Activated naive CD8-positive, alpha-beta T cell treated with anti-CD3 and anti-CD28 coated beads, Interleukin-2, amount 10 ng/mL, durations not matched to agents 7 days and 5 days (primary cell): ENCODE results near the gene EPN3. TPM values are rescaled to one million over a fixed set of nuclear protein-coding genes. Genes with fewer than 3 reads are reported as not detected.

Source experiments
- ATAC-seq: fragments of 150-1000 bp; cut with Tn5 transposase; one replicate; pipeline ENCODE4 v1.10.0; 2021; ENCODE audit warnings: low read depth, moderate library complexity
- POLR2A ChIA-PET: fragments of 350-600 bp; sonication (Branson Sonifier 250); formaldehyde crosslinking; loops from one replicate; lab custom pipeline; 2021; ENCODE audit warnings: antibody characterized with exemption; lab: Charles Lee
- DNase-seq: peaks from one replicate; pipeline ENCODE4 v3.0.0; 2021
- H3K27ac Mint-ChIP-seq: one replicate; pipeline ENCODE4 v1.8.0; 2022; ENCODE audit warnings: mild to moderate bottlenecking, mixed read lengths
- H3K27me3 Mint-ChIP-seq: one replicate; pipeline ENCODE4 v1.8.0; 2022; ENCODE audit warnings: mild to moderate bottlenecking, moderate library complexity, mixed read lengths
- H3K36me3 Mint-ChIP-seq: one replicate; pipeline ENCODE4 v1.8.0; 2021; ENCODE audit warnings: mild to moderate bottlenecking, mixed read lengths
- H3K4me1 Mint-ChIP-seq: one replicate; pipeline ENCODE4 v1.8.0; 2021; ENCODE audit warnings: mixed read lengths
- H3K4me3 Mint-ChIP-seq: one replicate; pipeline ENCODE4 v1.8.0; 2022; ENCODE audit warnings: mild to moderate bottlenecking, moderate library complexity, mixed read lengths
- H3K9me3 Mint-ChIP-seq: one replicate; pipeline ENCODE4 v1.8.0; 2021; ENCODE audit warnings: mixed read lengths
- total RNA-seq, 2 experiments: library from RNA; stranded (reverse); gene quantifications; one replicate each; pipeline ENCODE4 v1.2.3, GENCODE V29; 2021

The EPN3 gene
- total RNA-seq, 2 experiments from 2014 or later, result not detected

GRCh38 chr17:50551433-50551815, 18.9 kb downstream of the EPN3 start:
- no peaks in the 10 kb centered on the region for H3K27me3 Mint-ChIP-seq
- ATAC-seq (no peak), DNase-seq (no peak)
- peaks cover 6% of the 10 kb centered on the region for H3K4me1 Mint-ChIP-seq
- H3K9me3 Mint-ChIP-seq, result no peaks in the 10 kb centered on the region
- POLR2A ChIA-PET, result no interaction called here
- no peak overlapping the region for H3K4me3 Mint-ChIP-seq
- H3K27ac Mint-ChIP-seq, result no peak overlapping the region
- no peaks in the 10 kb centered on the region for H3K36me3 Mint-ChIP-seq

GRCh38 chr17:50551884-50552283, 19.3 kb downstream of the EPN3 start:
- ATAC-seq, result no peak
- Mint-ChIP-seq H3K9me3 (no peaks in the 10 kb centered on the region), H3K27ac (no peak overlapping the region), H3K27me3 (no peaks in the 10 kb centered on the region), H3K4me1 (peaks cover 4% of the 10 kb centered on the region), H3K4me3 (no peak overlapping the region), H3K36me3 (no peaks in the 10 kb centered on the region)
- no peak for DNase-seq
- POLR2A ChIA-PET, result no interaction called here

GRCh38 chr17:50554201-50554600, 21.7 kb downstream of the EPN3 start:
- ATAC-seq, result no peak
- H3K36me3 Mint-ChIP-seq, result no peaks in the 10 kb centered on the region
- POLR2A ChIA-PET, result no interaction called here
- H3K27ac Mint-ChIP-seq, result no peak overlapping the region
- no peak for DNase-seq
- no peak overlapping the region for H3K4me3 Mint-ChIP-seq
- no peaks in the 10 kb centered on the region for H3K9me3 Mint-ChIP-seq
- H3K27me3 Mint-ChIP-seq, result peaks cover 21% of the 10 kb centered on the region
- peaks cover 1% of the 10 kb centered on the region for H3K4me1 Mint-ChIP-seq

GRCh38 chr17:50556803-50557202, 24.3 kb downstream of the EPN3 start:
- Mint-ChIP-seq H3K9me3 (no peaks in the 10 kb centered on the region), H3K27me3 (peaks cover 31% of the 10 kb centered on the region), H3K4me1 (peaks cover 7% of the 10 kb centered on the region), H3K27ac (no peak overlapping the region), H3K36me3 (no peaks in the 10 kb centered on the region), H3K4me3 (no peak overlapping the region)
- ATAC-seq (no peak), DNase-seq (no peak)
- POLR2A ChIA-PET, result no interaction called here

GRCh38 chr17:50557630-50558029, 25.1 kb downstream of the EPN3 start:
- Mint-ChIP-seq H3K4me3 (no peak overlapping the region), H3K4me1 (peaks cover 11% of the 10 kb centered on the region), H3K27me3 (peaks cover 38% of the 10 kb centered on the region), H3K36me3 (no peaks in the 10 kb centered on the region), H3K27ac (no peak overlapping the region), H3K9me3 (no peaks in the 10 kb centered on the region)
- ATAC-seq (no peak), DNase-seq (no peak)
- POLR2A ChIA-PET, result no interaction called here

GRCh38 chr17:50558091-50558490, 25.6 kb downstream of the EPN3 start:
- H3K4me1 Mint-ChIP-seq, result peaks cover 11% of the 10 kb centered on the region
- H3K27me3 Mint-ChIP-seq, result peaks cover 42% of the 10 kb centered on the region
- H3K36me3 Mint-ChIP-seq, result no peaks in the 10 kb centered on the region
- POLR2A ChIA-PET, result no interaction called here
- H3K27ac Mint-ChIP-seq, result no peak overlapping the region
- DNase-seq (no peak), ATAC-seq (no peak)
- no peak overlapping the region for H3K4me3 Mint-ChIP-seq
- H3K9me3 Mint-ChIP-seq, result no peaks in the 10 kb centered on the region

- ATAC-seq (no peak), DNase-seq (no peak)
- peaks cover 11% of the 10 kb centered on the region for H3K4me1 Mint-ChIP-seq
- peak overlapping the region; percentile 8 for H3K4me3 Mint-ChIP-seq
- no peaks in the 10 kb centered on the region for H3K9me3 Mint-ChIP-seq
- H3K27ac Mint-ChIP-seq, result no peak overlapping the region
- POLR2A ChIA-PET, result no interaction called here
- H3K27me3 Mint-ChIP-seq, result peaks cover 47% of the 10 kb centered on the region
- no peaks in the 10 kb centered on the region for H3K36me3 Mint-ChIP-seq
Observed at GRCh38 chr17:50558581-50558940, 26.0 kb downstream of the EPN3 start.

GRCh38 chr17:50558941-50559614, 26.5 kb downstream of the EPN3 start:
- peaks cover 11% of the 10 kb centered on the region for H3K4me1 Mint-ChIP-seq
- no peak overlapping the region for H3K27ac Mint-ChIP-seq
- POLR2A ChIA-PET, result interaction anchor here (2.0 kb wide), 1 partner anchor 17 kb away, joined by 10 read pairs; no protein-coding TSS in a partner anchor
- ATAC-seq, result no peak
- H3K27me3 Mint-ChIP-seq, result peaks cover 52% of the 10 kb centered on the region
- DNase-seq, result no peak
- no peaks in the 10 kb centered on the region for H3K9me3 Mint-ChIP-seq
- H3K4me3 Mint-ChIP-seq, result peak overlapping the region; percentile 16
- H3K36me3 Mint-ChIP-seq, result no peaks in the 10 kb centered on the region

- POLR2A ChIA-PET, result interaction anchor here (0.9 to 2.0 kb wide), 2 partner anchors 16 to 18 kb away, joined by 3 to 10 read pairs; no protein-coding TSS in a partner anchor
Observed at GRCh38 chr17:50559674-50560184, 27.2 kb downstream of the EPN3 start.

GRCh38 chr17:50560185-50560824, 27.8 kb downstream of the EPN3 start, which contains the start of gene CACNA1G:
TSS of gene CACNA1G (plus strand) at chr17:50560715. CDS start at chr17:50561460, 745 bp downstream.
- no peaks in the 10 kb centered on the region for H3K9me3 Mint-ChIP-seq
- peak; percentile 90 for ATAC-seq
- peaks cover 14% of the 10 kb centered on the region for H3K4me1 Mint-ChIP-seq
- POLR2A ChIA-PET, result interaction anchor here (0.9 to 2.0 kb wide), 2 partner anchors 16 to 19 kb away, joined by 3 to 10 read pairs; no protein-coding TSS in a partner anchor
- peaks cover 63% of the 10 kb centered on the region for H3K27me3 Mint-ChIP-seq
- peak; percentile 90 for DNase-seq
- no peaks in the 10 kb centered on the region for H3K36me3 Mint-ChIP-seq
- H3K27ac Mint-ChIP-seq, result no peak within 1 kb of the TSS
- H3K4me3 Mint-ChIP-seq, result peak within 1 kb of the TSS; percentile 80

More at GRCh38 chr17:50559674-50560184, 27.2 kb downstream of the EPN3 start:
- H3K4me1 Mint-ChIP-seq, result peaks cover 11% of the 10 kb centered on the region
- H3K27me3 Mint-ChIP-seq, result peaks cover 58% of the 10 kb centered on the region
- H3K27ac Mint-ChIP-seq, result no peak overlapping the region
- H3K4me3 Mint-ChIP-seq, result peak overlapping the region; percentile 80
- DNase-seq (no peak), ATAC-seq (peak; percentile 23)
- H3K9me3 Mint-ChIP-seq, result no peaks in the 10 kb centered on the region
- no peaks in the 10 kb centered on the region for H3K36me3 Mint-ChIP-seq

GRCh38 chr17:50560931-50561745, 28.6 kb downstream of the EPN3 start:
- POLR2A ChIA-PET, result interaction anchor here (2.0 kb wide), 1 partner anchor 19 kb away, joined by 10 read pairs; no protein-coding TSS in a partner anchor
- Mint-ChIP-seq H3K4me1 (peaks cover 14% of the 10 kb centered on the region), H3K4me3 (no peak overlapping the region), H3K27me3 (peaks cover 71% of the 10 kb centered on the region), H3K9me3 (no peaks in the 10 kb centered on the region), H3K36me3 (no peaks in the 10 kb centered on the region), H3K27ac (no peak overlapping the region)
- DNase-seq (peak; percentile 50), ATAC-seq (no peak)

GRCh38 chr17:50561746-50562141, 29.2 kb downstream of the EPN3 start:
- no peaks in the 10 kb centered on the region for H3K9me3 Mint-ChIP-seq
- H3K27me3 Mint-ChIP-seq, result peaks cover 75% of the 10 kb centered on the region
- no peak for ATAC-seq
- peaks cover 14% of the 10 kb centered on the region for H3K4me1 Mint-ChIP-seq
- H3K36me3 Mint-ChIP-seq, result no peaks in the 10 kb centered on the region
- H3K27ac Mint-ChIP-seq, result no peak overlapping the region
- no peak overlapping the region for H3K4me3 Mint-ChIP-seq
- POLR2A ChIA-PET, result no interaction called here
- DNase-seq, result no peak
